Gastrocnemius medialis (tissue), 4 donors: Measurements from ENCODE around the gene TM9SF1. TPM values are rescaled to one million over a fixed set of nuclear protein-coding genes. Genes with fewer than 3 reads are reported as not detected.
A peak's percentile ranks its signal among the peaks of the same experiment; 100 is the strongest.

ENCODE experiments used
- ATAC-seq, 2 donors: fragments of 150-250 bp; one replicate each; pipeline ENCODE4 v1.9.1; 2016
- DNase-seq, 2 donors: peaks; one replicate each; pipeline ENCODE4 v3.0.0-alpha.2; 2019
- H3K27ac ChIP-seq, 4 donors: fragments of 200-600 bp; sonication (generic); 1 replicate in 1 of 4; 2 replicates in 3 of 4; pipeline ENCODE4 v1.5.1; 2016 to 2018; ENCODE audit warnings: mild to moderate bottlenecking in 2 of 4, moderate library complexity in 1 of 4
- H3K27me3 ChIP-seq, 3 donors: fragments of 200-600 bp; sonication (generic) in 2 of 3; 1 replicate in 1 of 3; 2 replicates in 2 of 3; pipeline versions ENCODE4 v1.5.1 to v1.6.0; 2016 to 2019; ENCODE audit warnings: mild to moderate bottlenecking in 1 of 3, moderate library complexity in 1 of 3
- H3K36me3 ChIP-seq, 2 donors: fragments of 200-600 bp; sonication (generic) in 1 of 2; one replicate each; pipeline ENCODE4 v1.5.1; 2017 to 2018
- H3K4me1 ChIP-seq, 2 donors: fragments of 200-600 bp; sonication (generic) in 1 of 2; one replicate each; pipeline ENCODE4 v1.5.1; 2016 to 2017; ENCODE audit warnings: mild to moderate bottlenecking in 2 of 2
- H3K4me3 ChIP-seq, 4 donors: fragments of 200-600 bp; sonication (generic) in 3 of 4; 1 replicate in 1 of 4; 2 replicates in 3 of 4; pipeline ENCODE4 v1.5.1; 2016 to 2019; ENCODE audit warnings: mild to moderate bottlenecking in 2 of 4
- H3K9me3 ChIP-seq, 3 donors: fragments of 200-600 bp; sonication (generic) in 2 of 3; 1 replicate in 1 of 3; 2 replicates in 2 of 3; pipeline ENCODE4 v1.5.1; 2016 to 2019
- POLR2A ChIP-seq, 2 donors: fragments of 450-650 bp; IDR thresholded peaks; one replicate each; pipeline ENCODE4 v1.6.1; 2017; ENCODE audit warnings: antibody characterized with exemption in 2 of 2, mild to moderate bottlenecking in 2 of 2, moderate library complexity in 2 of 2
- in situ Hi-C, 4 donors: fragments of 200-750 bp; cut with MboI; loops; one replicate each; pipeline versions ENCODE4 v1.15.0 to v1.8.0; 2017; ENCODE audit warnings: low sequenced_read_pairs in 4 of 4
- intact Hi-C: fragments of 100-400 bp; cut with DNase I; formaldehyde crosslinking; loops from one replicate; pipeline ENCODE4 v1.15.1; 2023; ENCODE audit warnings: low total_unique reads
- total RNA-seq, 4 donors: library from RNA; depleted of rRNA; stranded (reverse); fragments of >200 nt; gene quantifications; one replicate each; pipeline versions ENCODE4 v1.1.0 to v1.2.3, GENCODE V29; 2016
- TF ChIP-seq, protein P1 (sequence below), 5 experiments: fragments of 450-650 bp in 3 of 5; fragments of 200-600 bp in 2 of 5; sonication (generic) in 2 of 5; IDR thresholded peaks in 4 of 5; conservative IDR thresholded peaks in 1 of 5; 1 replicate in 4 of 5; 2 replicates in 1 of 5; pipeline ENCODE4 v1.5.1; 2016 to 2019; ENCODE audit warnings: antibody characterized with exemption in 5 of 5, mild to moderate bottlenecking in 3 of 5, moderate library complexity in 3 of 5

Gene TM9SF1
- total RNA-seq, 4 donors from 2014 or later: 31.4 to 46.4 (median 36.7) TPM

DNA sequence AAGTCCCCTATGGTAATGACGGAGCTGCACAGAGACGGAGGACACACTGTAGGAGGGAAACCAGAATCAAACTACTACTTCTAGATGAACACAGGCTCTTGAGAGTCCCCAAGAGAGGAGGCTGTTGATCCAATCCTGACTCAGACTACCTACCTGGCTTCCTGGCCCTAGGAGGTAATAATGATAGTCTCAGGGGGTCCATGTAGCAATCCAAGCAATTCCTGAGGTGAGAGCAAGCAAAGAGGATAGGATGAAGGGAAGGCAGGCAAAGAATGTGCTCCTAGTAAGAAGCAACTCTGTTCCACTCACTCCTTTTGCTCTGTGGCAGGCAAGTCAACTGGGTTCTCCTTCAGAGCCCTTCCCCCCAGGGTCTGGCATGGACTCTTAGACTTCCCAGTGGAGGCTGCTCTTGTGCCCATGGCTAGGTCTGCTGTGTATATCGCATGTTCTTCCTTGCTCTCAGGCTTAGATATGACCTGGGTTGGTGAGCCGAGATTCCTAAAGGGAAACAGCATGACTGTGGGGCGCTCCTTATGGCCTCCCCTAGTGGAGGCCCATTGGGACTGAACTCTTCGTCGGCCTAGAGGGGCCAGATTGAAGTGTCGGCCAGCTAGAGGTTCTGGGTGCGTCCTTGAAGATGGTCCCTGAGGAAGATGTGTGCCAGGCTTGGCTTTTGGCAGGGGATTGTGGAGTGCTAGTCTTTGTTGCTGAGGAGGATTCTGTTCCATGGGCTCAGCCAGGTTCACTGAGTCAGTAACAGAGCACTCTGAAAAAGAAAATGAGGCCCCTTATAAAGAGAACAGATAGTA, 45.1 kb upstream of the TM9SF1 start:
- intact Hi-C loops: no loop called here
- Histone ChIP-seq H3K4me1 (peaks cover 35 to 51% of the 10 kb centered on the region in 2 donors), H3K4me3 (no peak overlapping the region), H3K27me3 (no peaks in the 10 kb centered on the region), H3K36me3 (peaks cover 0 to 52% of the 10 kb centered on the region in 2 donors), H3K9me3 (no peaks in the 10 kb centered on the region), H3K27ac (peak overlapping the region; percentile 23 to 95 (median 93))
- in situ Hi-C loops: loop anchor here (5.0 to 25.0 kb wide), 4 partner anchors 54 to 197 kb away; partner anchors contain the start of genes DHRS1 (in 3 of the 4), NOP9 (in 3 of the 4), CBLN3 (in 1 of the 4) and CIDEB (in 1 of the 4)
- no peak for TF ChIP-seq POLR2A (IDR thresholded peaks at IDR 0.05)
- TF ChIP-seq, protein P1, sequence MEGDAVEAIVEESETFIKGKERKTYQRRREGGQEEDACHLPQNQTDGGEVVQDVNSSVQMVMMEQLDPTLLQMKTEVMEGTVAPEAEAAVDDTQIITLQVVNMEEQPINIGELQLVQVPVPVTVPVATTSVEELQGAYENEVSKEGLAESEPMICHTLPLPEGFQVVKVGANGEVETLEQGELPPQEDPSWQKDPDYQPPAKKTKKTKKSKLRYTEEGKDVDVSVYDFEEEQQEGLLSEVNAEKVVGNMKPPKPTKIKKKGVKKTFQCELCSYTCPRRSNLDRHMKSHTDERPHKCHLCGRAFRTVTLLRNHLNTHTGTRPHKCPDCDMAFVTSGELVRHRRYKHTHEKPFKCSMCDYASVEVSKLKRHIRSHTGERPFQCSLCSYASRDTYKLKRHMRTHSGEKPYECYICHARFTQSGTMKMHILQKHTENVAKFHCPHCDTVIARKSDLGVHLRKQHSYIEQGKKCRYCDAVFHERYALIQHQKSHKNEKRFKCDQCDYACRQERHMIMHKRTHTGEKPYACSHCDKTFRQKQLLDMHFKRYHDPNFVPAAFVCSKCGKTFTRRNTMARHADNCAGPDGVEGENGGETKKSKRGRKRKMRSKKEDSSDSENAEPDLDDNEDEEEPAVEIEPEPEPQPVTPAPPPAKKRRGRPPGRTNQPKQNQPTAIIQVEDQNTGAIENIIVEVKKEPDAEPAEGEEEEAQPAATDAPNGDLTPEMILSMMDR (IDR thresholded peaks at IDR 0.05 in 4 of 5, conservative IDR thresholded peaks at IDR 0.05 in 1 of 5): no peak
- ATAC-seq (no peak), DNase-seq (no peak)

- H3K4me3 ChIP-seq: no peak overlapping the region
- intact Hi-C loops (no loop called here), in situ Hi-C loops (loop anchor here in 3 of 4 donors (10.0 to 25.0 kb wide), 2 partner anchors 196 to 199 kb away; partner anchors contain the start of genes CBLN3 (in 1 of the 3), KHNYN (in 1 of the 3) and SDR39U1 (in 1 of the 3))
- DNase-seq (no peak), ATAC-seq (no peak)
- peaks cover 0 to 52% of the 10 kb centered on the region in 2 donors for H3K36me3 ChIP-seq
- peaks cover 46 to 65% of the 10 kb centered on the region in 2 donors for H3K4me1 ChIP-seq
- no peak for TF ChIP-seq POLR2A (IDR thresholded peaks at IDR 0.05)
- TF ChIP-seq, protein P1 (IDR thresholded peaks at IDR 0.05 in 4 of 5, conservative IDR thresholded peaks at IDR 0.05 in 1 of 5): no peak
- H3K9me3 ChIP-seq: no peaks in the 10 kb centered on the region
- peak overlapping the region in 2 of 4 donors; percentile 50 to 54 for H3K27ac ChIP-seq
- no peaks in the 10 kb centered on the region for H3K27me3 ChIP-seq
Observed at GRCh38 chr14:24238527-24239037, 43.3 kb upstream of the TM9SF1 start.

- no peak for TF ChIP-seq POLR2A (IDR thresholded peaks at IDR 0.05)
- TF ChIP-seq, protein P1 (IDR thresholded peaks at IDR 0.05 in 4 of 5, conservative IDR thresholded peaks at IDR 0.05 in 1 of 5): no peak
- in situ Hi-C loops: loop anchor here in 3 of 4 donors (10.0 to 25.0 kb wide), 2 partner anchors 197 to 199 kb away; partner anchors contain the start of genes CBLN3 (in 1 of the 3), KHNYN (in 1 of the 3) and SDR39U1 (in 1 of the 3)
- peaks cover 0 to 52% of the 10 kb centered on the region in 2 donors for H3K36me3 ChIP-seq
Observed at GRCh38 chr14:24238123-24238522, 42.9 kb upstream of the TM9SF1 start.

DNA sequence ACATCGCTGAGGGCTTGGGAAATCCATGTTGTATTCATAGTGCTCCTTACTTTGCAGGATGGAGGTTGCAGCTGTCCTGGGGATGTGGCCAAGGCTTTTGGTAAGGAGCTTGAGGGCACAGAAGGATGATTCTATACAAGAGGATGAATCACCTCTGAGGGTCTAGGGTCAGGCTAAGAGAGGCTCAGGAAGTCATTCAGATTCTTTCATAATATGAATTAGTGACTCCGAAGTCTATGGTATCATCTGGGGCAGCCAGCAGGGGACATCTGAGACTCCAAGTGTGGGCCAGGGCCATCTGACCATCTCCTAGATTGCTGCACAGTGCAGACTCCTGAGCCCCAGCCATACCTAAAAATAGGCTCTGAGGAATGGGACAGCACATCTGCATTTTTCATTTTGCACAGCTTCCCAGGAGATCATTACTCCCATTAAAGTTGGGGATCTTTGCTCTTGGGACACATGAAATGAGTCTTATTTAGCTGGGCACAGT, 42.3 kb upstream of the TM9SF1 start:
- in situ Hi-C loops: loop anchor here in 3 of 4 donors (10.0 to 25.0 kb wide), 2 partner anchors 197 to 200 kb away; partner anchors contain the start of genes CBLN3 (in 1 of the 3), KHNYN (in 1 of the 3) and SDR39U1 (in 1 of the 3)
- DNase-seq: peak in 1 of 2 donors; percentile 55
- peak in 1 of 2 donors; percentile 18 for ATAC-seq
- peaks cover 53 to 66% of the 10 kb centered on the region in 2 donors for H3K4me1 ChIP-seq
- peaks cover 0 to 52% of the 10 kb centered on the region in 2 donors for H3K36me3 ChIP-seq
- H3K4me3 ChIP-seq: no peak overlapping the region
- peak overlapping the region; percentile 7 to 54 (median 29) for H3K27ac ChIP-seq
- H3K27me3 ChIP-seq: no peaks in the 10 kb centered on the region
- TF ChIP-seq, protein P1 (IDR thresholded peaks at IDR 0.05 in 4 of 5, conservative IDR thresholded peaks at IDR 0.05 in 1 of 5): no peak
- no peak for TF ChIP-seq POLR2A (IDR thresholded peaks at IDR 0.05)
- intact Hi-C loops: no loop called here
- no peaks in the 10 kb centered on the region for H3K9me3 ChIP-seq

More at GRCh38 chr14:24238123-24238522, 42.9 kb upstream of the TM9SF1 start:
- ATAC-seq (no peak), DNase-seq (no peak)
- peak overlapping the region in 3 of 4 donors; percentile 7 to 54 (median 50) for H3K27ac ChIP-seq
- H3K4me1 ChIP-seq: peaks cover 51 to 65% of the 10 kb centered on the region in 2 donors
- intact Hi-C loops: no loop called here
- no peaks in the 10 kb centered on the region for H3K27me3 ChIP-seq
- no peak overlapping the region for H3K4me3 ChIP-seq
- H3K9me3 ChIP-seq: no peaks in the 10 kb centered on the region
